Measurements from ENCODE around the gene NUDT13.
A peak's percentile ranks its signal among the peaks of the same experiment; 100 is the strongest.

NUDT13 gene

DNA sequence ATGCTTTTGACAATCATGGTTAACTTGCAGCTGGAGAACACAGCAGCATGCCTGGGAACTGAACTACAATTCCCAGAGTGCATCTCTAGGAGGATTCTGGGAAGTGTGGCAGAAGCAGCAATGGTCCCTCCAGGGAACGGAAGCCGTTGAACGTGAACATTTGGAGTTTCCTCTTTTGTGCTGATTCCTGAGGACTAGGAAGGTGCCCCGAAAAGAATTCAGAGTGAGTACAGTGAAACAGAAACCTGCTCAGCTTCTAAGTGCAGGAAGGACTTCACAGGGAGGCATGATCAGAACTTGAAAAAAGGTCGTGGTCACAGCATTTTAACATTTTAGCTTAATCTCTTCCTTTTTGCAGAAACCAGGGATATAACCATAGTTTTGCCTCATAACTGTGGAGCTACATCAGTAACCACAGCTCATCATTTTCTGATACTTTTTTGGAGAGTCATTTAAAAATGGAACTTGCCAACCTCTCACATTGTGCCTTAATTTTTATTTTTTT lies at the start of gene NUDT13:
Gene NUDT13, plus strand, starts transcription at position 111 of the 505 bp plus-strand sequence. CDS start 3,911 bp downstream, outside the sequence.
- peak; percentile 60 for DNase-seq (ENCODE audit: low read depth, low spot score)

DNA sequence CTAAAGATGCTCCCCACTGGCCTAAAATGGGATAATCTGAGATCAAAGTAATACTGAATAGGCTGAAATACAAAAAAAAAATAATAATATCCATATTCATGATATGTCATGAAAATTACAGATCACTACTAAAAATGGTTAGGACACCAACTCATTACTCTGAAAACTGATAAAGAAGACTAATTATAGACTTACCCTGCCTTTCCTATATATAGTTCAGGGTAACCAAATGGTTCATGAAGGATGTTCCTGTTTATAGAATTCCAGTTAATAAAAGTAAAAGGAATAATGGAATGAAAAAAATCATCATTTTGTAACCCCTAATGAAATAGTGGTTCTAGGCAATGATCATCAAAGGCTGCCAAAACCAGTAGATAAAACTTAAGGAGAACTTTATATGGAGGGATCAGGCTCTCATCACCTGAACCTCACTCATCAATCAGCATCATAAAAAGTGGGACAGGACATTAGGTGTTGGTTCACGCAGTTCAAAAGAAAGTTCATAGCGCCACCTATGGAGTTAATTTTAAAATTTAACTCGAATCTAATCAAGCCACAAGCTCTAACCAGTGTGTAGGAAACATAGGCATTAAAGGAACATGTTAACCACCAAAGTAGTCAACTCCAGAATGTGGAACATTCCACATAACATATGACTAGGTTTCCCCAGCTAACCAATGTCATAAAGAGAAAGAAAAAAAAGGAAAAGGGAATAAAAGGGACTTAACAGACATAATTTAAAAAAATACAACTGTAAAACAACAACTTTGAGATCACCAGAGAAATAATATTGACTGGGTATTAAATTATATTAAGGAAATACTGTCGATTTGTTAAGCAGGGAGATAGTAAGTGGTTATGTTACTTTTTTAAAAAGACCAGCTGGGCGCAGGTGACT lies 49.3 kb upstream of the NUDT13 start:
- DNase-seq (ENCODE audit: low read depth, low spot score): no peak

DNA sequence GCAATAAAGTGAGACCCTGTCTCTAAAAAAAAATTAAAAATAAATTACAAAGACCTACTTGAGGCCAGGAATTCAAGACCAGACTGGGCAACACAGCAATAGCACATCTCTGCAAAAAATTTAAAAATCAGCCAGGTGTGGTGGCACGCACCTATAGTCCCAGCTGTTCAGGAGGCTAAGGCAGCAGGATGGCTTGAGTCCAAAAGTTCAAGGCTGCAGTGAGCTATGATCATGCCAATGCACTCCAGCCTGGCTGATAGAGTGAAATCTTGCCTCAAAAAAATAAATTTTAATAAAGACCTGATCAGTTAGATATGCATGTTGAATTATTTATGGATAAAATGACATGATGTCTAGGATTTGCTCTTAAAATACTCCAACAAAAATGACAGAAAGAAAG lies 48.5 kb upstream of the NUDT13 start:
- no peak for DNase-seq (ENCODE audit: low read depth, low spot score)

GRCh38 chr10:73065441-73065840 lies 44.8 kb upstream of the NUDT13 start:
- no peak for DNase-seq (ENCODE audit: low read depth, low spot score)

DNA sequence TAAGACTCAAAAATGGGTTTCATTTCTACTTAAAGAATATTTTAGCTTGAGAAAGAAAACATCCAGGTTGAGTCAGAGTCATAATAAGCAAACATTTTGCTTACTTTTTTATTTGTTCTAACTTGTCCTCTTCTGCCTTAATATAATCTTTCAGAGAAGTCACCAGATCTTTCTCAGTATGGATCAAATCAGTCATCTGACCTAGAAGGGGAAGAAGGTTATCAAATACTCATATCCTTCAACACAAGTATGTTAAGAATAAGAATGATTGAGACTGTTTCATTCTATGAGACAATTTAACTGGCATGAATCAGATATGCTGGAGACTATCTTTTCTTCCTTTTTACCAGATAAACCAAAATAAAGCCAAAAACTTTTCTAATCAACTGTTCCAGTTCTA lies 36.6 kb upstream of the NUDT13 start:
- no peak for DNase-seq (ENCODE audit: low read depth, low spot score)

GRCh38 chr10:73075829-73076228 lies 34.4 kb upstream of the NUDT13 start:
- DNase-seq (ENCODE audit: low read depth, low spot score): no peak

DNA sequence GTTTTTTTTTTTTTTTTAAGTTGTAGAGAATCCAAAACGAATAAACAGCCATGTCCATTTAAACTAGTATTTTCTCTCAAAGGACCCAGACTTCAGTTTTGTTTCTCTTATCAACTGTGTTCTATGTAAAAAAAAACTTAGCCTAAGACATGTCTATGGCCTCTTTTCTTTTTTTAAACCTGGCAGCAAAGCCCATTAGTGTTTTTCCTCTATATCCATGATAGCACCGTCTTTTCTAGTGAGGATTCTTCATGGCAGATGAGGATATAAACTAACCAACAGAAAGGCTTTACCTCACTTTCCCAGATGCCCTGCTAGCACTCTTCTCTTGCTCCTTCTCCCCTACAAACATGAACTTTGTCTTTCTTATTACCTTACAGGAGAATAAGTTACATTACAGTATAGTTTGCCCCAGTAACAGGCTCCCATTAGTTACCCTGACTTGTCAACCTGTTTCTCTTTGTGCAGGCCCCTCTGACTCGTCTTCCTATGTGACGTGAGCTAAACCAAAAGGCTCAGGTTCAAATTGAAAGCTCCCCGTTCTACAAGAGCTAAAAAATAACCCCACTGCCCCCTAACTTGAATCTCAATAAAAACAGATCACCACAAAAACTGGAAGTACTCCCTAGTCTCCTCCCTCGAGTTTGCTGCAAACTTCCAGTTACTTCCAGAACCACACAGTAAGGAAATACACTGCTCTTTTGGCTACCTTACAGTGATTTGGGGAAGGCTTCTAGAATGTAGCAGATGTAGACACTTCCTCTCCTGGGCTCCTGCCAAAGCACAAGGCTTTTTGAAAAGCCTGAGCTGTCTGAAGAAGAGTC lies 33.7 kb upstream of the NUDT13 start:
- no peak for DNase-seq (ENCODE audit: low read depth, low spot score)

DNA sequence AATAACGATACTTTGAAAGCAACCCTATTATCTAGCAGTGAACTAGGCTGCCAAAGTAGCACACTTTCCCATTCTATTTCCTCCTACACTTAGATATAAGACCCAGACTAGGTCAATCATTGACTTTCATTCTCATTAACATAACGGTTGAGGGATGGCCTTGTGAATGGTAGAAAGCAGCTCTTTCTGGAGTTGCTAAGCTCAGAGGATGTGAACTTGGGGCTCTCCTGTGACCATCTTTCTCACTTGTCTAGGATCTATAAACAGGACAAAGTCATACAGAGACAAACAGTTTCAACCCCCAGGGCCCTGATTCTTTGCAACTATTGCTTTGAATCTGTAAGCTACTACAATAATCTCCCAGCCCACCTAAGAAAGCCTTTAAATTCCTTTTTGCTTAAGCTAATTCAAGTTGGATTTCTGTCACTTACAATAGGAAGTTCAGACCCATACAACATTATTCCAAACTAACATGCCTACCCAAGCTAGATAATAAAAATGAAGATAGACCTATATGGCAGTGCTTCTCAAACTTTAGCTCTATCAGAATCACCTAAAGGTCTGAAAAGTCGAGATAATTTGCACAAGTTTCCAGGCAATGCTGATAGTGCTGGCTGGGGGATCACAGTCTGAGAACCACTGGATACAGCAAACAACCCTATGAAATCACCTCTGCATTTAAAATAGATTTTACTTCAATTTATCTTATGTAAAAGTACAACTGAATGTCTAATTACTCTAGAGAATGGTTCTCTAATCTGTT lies 30.3 kb upstream of the NUDT13 start:
- DNase-seq (ENCODE audit: low read depth, low spot score): no peak

DNA sequence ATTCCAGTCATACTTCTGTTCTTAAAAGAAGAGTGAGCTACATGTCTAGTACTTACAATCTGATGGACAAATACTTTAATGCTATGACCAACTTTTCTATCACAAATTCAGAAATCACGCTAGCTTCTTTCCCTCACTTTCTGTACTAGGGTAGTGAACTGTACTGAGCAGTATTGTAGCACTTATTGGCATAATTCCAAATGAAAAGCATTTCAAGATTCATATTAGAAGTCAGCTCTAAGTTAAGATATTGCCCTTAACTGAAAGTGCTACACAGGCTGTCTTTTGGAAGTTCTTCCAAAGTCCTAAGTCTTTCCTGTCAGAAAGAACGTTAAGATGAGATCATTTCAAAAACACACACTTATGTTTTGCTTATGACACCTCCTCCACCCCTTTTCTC lies 27.0 kb upstream of the NUDT13 start:
- no peak for DNase-seq (ENCODE audit: low read depth, low spot score)

DNA sequence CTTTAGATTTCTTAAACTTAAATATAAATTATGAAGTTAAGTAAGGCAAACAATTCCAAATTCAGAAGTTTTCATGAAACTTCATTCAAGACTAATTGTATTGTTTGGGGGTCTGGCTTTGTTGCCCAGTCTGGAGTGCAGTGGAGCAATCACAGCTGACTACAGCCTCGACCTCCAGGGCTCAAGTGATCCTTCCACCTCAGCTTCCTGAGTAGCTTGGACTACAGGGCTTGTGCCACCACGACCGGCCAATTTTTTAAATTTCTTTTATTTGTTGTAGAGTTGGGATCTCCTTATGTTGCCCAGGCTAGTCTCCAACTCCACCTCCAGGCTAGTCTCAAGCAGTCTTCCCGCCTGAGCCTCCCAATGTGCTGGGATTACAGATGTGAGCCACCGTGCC lies 26.0 kb upstream of the NUDT13 start:
- DNase-seq (ENCODE audit: low read depth, low spot score): no peak

- no peak for DNase-seq (ENCODE audit: low read depth, low spot score)
Observed at GRCh38 chr10:73086816-73087215, 23.4 kb upstream of the NUDT13 start.

- no peak for DNase-seq (ENCODE audit: low read depth, low spot score)
Observed at GRCh38 chr10:73088304-73088703, 22.0 kb upstream of the NUDT13 start.

GRCh38 chr10:73092830-73093229 lies 17.4 kb upstream of the NUDT13 start:
- no peak for DNase-seq (ENCODE audit: low read depth, low spot score)

- DNase-seq (ENCODE audit: low read depth, low spot score): no peak
Observed at GRCh38 chr10:73093922-73094850, 16.1 kb upstream of the NUDT13 start.

- DNase-seq (ENCODE audit: low read depth, low spot score): no peak
Observed at GRCh38 chr10:73094986-73095480, 15.2 kb upstream of the NUDT13 start.

GRCh38 chr10:73095481-73096021 lies 14.7 kb upstream of the NUDT13 start:
- DNase-seq (ENCODE audit: low read depth, low spot score): no peak

- DNase-seq (ENCODE audit: low read depth, low spot score): no peak
Observed at GRCh38 chr10:73096041-73096448, 14.2 kb upstream of the NUDT13 start.

GRCh38 chr10:73096449-73097304 lies 13.6 kb upstream of the NUDT13 start, which contains the start of gene P4HA1:
Gene P4HA1 (minus strand): TSS chr10:73096866. CDS start chr10:73074883, 21,983 bp downstream.
- peak; percentile 94 for DNase-seq (ENCODE audit: low read depth, low spot score)

DNA sequence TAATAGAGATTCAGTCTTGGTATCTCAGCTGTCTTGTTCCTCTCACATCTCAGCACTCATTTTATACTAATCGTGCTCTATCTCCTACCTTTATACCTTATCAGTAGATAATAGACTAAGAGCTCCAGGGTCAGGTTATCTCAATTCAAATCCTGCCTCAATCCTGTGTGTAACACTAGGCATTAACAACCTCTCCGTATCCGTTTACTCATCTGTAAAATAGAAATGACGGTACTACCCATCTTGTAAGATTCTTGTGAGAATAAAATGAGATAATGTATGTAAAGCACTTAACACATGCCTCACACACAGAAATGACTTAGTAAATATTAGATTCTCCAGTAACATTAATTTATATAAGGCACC lies 13.0 kb upstream of the NUDT13 start:
- no peak for DNase-seq (ENCODE audit: low read depth, low spot score)
